HG03196 (cell line): Measurements from ENCODE around the gene FTSJ1.
A peak's percentile ranks its signal among the peaks of the same experiment; 100 is the strongest.
"Not testable (repeated sequence)": the region's sequence is repeated elsewhere in the genome, so short reads cannot be mapped to it uniquely, and the experiment has no call there.

ENCODE experiments used
- ATAC-seq: cut with Tn5 transposase; IDR thresholded peaks from one replicate; pipeline ENCODE4 v1.9.1; 2021; ENCODE audit not compliant: unreplicated experiment

Gene FTSJ1, protein sequence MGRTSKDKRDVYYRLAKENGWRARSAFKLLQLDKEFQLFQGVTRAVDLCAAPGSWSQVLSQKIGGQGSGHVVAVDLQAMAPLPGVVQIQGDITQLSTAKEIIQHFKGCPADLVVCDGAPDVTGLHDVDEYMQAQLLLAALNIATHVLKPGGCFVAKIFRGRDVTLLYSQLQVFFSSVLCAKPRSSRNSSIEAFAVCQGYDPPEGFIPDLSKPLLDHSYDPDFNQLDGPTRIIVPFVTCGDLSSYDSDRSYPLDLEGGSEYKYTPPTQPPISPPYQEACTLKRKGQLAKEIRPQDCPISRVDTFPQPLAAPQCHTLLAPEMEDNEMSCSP

DNA sequence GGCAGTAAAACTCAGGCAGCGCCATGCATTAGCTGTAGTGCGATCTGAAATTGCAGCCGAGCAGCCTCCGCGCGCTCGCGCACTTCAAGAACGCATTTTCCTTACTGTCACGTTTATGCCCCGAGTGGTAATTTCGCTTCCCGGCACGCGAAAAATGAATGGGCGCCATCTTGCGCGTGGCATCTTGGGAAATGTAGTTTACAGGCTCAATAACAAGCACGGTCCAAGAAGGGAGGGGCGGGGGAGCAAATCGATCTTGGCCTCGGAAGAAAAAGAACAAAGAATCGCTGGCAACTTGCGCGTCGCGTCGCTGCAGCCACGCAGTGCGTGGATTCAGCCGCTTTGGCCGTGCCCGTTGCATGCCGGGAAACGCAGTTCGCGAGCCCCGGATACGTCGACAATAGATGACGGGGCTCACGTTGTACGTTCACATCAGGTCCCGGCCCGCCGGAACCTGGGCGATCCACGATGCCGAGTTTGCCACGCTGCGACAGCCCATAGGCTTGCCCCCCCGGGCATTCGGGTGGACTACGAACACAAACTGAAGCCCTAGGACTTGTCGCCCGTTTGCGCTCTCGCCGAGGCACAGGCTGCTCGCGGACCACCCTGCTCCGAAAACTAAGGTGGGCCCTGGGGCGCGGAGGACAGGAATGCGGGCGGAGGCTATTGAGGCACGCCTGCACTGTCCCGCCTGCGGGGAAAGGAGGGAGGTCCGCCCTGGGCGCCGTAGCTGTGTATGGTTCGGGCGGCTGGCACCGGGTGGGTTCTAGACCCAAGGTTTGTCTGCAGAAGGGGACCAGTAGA lies at the start of gene FTSJ1:
FTSJ1 (plus strand) TSS at position 426 of the 804 bp plus-strand sequence. CDS start 1,849 bp downstream, outside the sequence.
- peak; percentile 81 for ATAC-seq

DNA sequence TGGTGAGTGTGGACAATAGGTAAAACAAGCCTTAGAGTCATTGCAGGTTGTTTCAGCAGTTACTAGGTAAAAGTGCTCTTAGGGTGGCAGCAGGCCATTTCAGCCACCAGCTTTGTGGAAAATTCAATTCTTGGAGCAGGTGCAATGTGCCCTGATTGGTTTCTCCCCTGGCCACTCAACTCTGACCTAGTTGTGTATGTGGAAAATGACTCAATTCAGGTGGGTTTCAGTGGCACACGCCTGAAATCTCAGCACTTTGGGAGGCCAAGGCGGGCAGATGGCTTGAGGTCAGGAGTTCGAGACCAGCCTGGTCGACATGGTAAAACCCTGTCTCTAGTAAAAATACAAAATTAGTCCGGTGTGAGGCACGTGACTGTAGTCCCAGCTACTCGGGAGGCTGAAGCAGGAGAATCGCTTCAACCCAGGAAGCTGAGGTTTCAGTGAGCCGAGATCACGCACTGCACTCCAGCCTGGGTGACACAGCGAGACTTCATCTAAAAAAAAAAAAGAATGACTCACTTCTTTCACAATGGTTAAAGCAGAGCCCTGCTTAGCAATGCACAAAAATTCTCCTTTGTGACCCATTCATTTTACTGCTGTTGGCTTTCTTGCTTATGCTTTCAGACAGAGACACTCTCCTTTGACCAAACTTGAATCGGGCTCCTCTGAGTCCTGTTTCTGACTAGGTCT lies 48.8 kb upstream of the FTSJ1 start:
- not testable (repeated sequence) for ATAC-seq

DNA sequence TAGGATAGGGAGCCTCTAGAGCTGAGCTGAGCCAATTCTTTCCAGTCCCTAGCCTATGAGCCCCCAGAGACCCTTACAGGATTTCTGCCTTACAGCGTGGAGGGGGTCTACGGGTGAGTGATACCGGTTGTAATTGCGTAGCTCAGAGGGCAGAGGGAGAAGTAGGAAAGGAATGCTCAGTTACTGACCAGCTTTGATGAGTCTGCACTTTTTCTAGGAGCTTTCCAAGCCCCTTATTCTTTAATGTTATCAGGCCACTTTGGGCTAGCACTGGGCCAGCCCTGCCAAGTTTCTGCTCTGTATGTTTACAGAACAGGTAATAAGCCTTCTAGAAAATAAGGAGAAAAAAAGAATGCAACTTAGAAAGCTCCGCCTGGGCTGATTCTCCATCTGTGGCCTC lies 46.4 kb upstream of the FTSJ1 start:
- ATAC-seq = not testable (repeated sequence)

DNA sequence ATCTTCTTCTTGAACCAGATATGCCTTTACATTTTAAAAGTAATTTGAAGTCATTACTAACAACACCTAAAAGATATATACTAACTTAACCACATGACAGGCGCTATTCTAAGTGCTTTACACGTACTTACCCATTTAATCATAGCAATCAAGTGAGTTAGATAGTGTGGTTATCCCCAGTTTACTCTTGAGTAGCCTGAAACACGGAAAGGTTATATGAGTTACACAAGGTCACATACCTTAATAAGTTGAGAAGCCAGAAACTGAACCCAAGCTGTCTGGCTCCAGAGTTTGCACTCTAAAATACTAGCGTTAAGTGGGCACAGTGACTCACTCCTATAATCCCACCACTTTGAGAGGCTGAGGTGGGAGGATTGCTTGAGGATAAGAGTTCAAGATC lies 45.8 kb upstream of the FTSJ1 start:
- ATAC-seq = not testable (repeated sequence)

DNA sequence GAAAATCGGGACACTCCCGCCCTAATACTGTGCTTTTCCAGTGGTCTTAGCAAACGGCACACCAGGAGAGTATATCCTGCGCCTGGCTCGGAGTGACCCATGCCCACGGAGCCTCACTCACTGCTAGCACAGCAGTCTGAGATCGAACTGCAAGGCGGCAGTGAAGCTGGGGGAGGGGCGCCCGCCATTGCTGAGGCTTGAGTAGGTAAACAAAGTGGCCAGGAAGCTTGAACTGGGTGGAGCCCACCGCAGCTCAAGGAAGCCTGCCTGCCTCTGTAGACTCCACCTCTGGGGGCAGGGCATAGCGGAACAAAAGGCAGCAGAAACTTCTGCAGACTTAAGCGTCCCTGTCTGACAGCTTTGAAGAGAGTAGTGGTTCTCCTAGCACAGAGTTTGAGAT lies 42.3 kb upstream of the FTSJ1 start:
- not testable (repeated sequence) for ATAC-seq

DNA sequence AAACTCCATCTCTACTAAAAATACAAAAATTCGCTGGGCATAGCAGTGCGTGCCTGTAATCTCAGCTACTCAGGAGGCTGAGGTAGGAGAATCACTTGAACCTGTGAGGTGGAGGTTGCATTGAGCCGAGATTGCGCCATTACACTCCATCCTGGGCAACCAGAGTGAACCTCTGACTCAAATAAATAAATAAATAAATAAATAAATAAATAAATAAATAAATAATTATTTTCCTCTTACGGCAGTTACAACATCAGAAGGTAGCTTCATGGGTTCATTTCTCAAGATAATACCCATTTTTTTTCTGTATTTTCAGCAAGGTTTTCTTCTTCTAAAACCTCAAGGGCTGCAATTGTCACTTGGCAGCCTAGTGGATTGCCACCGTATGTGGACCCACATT lies 28.8 kb upstream of the FTSJ1 start:
- not testable (repeated sequence) for ATAC-seq

DNA sequence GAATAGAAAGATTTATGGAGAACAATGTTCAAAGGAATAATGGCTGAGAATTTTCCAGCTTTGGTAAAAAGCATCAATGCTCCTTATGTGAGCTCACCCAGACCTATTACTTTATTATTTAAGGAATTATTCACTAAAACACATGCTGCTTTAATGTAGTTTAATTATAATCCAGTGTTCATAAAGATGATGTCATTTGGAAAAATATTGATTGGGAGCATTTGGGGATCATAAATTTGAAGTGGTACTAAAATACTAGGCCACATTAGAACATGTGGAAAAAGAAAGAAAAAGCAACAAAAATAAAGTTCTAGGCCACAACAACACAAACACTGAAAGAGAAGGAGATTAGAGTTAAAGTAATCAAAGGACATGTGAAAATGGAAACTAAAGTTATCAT lies 25.9 kb upstream of the FTSJ1 start:
- no peak for ATAC-seq

DNA sequence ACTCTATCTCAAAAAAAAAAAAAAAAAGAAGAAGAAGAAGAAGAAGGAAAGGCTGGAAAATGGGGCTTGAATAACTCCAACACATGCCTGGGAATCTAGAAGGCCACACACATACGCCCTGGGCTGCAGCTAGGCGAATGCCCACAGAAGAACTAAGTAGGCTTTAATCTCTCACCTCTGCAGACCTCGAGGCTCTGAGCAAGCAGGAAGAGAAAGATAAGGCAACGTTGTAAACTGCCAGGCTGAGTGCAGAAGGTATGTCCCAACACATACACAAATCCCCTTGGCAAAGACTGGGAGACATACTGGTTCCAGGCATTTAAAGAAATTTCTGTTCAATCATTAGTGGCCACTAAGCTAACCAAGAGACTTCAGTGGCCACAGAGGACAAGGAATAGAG lies 24.3 kb upstream of the FTSJ1 start:
- no peak for ATAC-seq

DNA sequence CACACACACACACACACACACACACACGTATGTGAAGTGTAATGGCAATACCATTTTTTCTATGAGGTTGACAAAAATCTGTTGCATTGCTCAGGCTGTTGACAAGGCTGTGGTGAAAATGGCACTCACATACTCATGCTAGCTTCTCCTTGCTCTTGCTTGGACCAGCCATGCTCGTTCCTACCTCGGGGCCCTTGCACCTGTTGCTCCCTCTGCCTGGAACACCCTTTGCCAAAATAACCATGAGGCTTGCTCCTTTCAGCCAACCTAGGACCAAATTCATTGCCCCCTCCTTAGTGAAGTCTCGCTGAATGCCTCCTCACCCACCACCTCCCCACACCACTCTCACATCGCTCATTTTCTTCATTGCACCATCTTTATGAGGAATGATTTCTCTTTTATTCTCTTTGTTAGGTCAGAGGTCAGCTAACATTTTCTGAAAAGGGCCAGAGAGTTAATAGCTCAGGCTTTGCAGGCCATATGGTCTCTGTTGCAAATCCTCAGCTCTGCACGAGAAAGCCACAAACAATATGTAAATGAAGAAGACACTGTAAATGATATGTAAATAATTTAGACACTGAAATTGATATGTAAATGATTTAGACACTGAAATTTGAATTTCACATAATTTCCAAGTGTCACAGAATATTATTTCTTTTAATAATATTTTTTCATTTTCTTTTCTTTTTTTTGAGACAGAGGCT lies 19.2 kb upstream of the FTSJ1 start:
- no peak for ATAC-seq

DNA sequence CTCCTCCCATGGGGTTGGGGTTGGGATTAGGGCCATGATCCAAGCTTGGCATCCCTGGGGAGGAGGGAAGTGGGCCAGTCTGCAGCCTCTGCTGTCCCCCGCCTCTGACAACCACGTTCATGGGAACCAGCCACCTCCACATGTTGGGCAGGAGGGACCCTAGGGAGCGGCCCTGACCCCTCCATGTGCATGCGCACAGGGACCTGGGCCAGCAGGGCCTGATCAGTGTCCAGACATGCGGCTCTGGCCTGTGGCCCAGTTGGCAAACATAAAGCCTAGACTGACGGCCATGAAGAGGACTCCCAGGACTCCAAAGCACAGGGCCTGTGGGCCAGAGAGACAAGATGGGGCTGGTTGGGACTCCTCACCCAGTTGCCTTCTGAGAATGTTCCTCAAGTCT lies 17.3 kb upstream of the FTSJ1 start:
- no peak for ATAC-seq

DNA sequence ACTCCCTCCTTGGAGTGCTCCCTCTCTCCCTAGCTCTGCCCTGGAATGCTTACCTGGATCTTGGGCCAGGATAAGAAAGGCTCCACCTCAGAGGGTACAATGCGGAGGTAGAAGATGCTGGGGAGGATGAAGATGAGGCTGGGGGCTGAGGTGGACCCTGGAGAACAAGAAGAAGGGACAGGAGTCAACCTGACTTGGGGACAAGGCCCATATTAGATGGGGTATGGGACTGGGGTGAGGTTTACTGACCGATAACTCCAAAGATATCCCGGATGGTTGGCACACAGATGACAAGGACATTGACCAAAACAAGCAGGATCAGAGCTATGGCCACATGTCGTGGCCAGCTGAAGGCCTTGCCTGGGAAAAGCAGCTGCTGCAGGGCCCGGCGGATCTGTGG lies 16.5 kb upstream of the FTSJ1 start:
- ATAC-seq = no peak

DNA sequence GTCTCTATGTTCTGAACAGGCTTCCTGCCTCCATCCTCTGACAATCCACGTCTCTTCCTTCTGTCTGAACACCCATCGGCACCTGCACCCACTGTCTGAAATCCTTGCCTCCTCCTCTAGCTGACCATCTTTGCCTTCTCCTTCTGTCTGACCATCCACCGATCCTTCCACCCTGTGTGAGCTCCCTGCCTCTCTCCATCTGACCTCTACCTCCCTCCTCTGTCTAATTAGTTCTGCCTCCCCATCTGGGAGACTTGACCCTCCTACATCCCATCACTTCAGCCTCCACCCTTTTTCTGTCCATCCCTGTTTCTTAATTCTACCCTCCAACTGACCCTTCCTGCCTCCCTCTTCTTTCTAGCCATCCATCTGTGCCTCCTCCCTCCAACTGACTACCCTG lies 16.0 kb upstream of the FTSJ1 start:
- ATAC-seq = no peak

DNA sequence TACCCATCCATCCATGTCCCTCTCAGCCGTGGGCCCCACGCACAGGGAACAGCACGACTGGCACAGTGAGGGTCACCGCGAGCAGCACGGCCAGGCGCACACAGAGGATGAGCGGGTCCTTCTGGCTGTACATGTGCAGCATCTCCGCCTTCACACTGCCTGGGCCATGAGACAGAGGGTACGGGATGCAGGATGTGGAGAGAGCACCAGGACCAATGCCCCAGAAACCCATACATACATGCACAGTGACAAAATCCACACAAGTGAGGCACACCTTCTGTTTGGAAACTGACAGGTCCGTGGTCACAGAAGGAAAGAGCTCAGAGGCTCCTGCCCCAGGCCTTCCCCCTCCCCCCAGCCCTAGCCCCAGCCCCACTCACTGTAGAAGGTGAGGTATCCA lies 15.4 kb upstream of the FTSJ1 start:
- no peak for ATAC-seq

DNA sequence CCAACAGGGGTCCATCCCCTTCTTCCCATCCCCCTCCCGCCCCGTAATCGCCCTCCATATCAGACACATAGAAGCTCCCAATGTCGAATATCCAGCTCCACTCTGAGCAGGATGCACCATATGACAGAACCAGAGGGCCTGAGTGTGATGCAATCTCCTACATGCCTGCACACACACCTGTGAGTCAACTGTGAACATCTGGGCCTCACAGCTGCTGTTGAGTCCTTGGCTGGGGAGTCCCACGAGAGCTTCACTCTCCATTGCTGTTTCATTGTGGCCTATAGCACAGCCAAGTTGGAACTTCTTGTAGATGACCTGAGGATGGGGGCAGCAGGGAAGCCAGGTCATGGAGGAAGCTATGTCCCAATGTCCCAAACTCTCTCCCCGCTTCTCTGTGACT lies 14.2 kb upstream of the FTSJ1 start:
- no peak for ATAC-seq

DNA sequence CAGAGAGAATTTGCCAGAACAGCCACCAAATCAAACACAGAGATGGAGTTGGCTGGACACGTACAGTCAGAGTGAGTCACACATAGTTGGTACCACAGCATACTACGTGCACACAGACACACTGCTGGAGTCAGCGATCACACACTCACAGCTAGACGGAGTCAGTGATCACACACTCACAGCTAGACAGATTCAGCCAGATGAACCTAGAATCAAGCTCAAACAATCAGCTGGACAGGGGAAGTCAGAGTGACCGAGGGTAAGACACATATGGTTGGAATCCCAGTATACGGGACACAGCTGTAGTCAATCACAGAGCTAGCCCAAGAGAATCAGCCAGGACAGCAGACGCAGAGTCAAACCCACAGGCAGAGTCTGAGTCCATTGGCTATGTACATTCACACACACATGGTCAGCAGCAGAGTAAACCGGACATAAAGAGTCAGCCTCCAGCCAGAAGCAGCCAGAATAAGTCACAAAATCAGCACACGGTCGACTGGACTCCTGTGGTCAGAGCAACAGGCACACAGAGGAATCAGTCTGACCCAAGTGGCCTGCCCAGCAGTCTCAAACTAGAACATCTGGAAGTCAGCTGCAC lies 10.6 kb upstream of the FTSJ1 start:
- no peak for ATAC-seq

DNA sequence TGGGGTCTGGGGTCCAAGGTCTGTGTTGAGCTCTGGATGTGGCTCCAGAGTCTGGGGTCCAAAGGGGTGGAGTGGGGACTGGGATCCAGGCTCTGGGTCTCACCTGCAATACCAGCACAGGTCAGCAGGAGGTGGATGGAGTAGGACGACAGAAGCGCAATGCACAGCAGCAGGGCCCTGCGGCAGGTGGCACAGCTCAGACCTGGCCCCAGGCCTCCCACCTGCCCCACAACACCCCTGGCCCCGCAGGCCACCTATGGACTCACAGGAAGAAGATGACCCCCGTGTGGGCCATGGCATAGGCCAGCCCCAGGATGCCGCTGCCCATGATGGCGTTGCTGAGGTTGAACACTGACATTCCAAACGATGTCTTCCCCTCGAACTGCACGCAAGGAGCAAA lies 9.3 kb upstream of the FTSJ1 start:
- ATAC-seq = no peak

DNA sequence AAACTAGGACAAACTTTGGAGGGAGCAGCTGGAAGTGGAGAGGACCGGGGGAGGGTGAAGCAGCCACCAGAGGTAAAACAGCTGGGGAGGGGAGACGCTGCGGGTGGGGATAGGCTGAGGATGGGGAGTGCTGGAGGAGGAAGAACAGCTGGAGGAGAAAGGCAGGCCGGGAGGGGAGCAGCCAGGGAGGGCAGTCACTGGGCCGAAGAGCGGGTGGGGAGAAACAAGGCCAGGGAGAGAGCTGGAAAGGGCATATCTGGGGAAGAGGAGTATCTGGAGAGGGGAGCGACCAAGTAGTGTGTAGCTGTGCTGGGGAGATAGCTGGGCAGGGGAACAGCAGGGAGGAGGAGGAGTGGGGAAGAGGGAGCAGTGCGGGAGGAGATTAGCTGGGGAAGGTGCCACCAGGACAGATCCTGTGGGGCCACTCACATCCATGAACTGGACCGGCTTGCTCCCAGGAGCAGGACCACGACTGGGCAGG lies 8.7 kb upstream of the FTSJ1 start:
- no peak for ATAC-seq

DNA sequence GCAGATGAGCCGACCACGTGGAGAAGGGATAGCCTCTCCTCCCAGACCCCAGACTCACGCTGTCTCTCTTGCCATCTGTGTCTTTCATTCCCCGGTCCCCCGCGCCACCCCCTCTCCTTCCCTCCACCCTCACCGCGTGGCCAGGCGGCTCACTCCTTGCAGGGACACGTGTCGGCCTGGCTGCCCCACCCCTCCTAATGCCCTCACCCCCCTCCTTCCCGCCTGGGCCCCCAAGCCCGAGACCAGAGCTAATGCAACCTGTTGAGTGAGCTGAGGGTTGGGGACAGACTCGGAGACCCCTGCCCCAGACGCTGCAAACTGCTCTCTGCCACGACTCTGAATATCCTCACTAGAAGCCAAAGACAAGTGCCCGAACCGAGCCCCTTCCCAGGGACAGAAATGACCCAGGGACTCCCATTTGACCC lies 7.7 kb upstream of the FTSJ1 start:
- ATAC-seq = no peak

DNA sequence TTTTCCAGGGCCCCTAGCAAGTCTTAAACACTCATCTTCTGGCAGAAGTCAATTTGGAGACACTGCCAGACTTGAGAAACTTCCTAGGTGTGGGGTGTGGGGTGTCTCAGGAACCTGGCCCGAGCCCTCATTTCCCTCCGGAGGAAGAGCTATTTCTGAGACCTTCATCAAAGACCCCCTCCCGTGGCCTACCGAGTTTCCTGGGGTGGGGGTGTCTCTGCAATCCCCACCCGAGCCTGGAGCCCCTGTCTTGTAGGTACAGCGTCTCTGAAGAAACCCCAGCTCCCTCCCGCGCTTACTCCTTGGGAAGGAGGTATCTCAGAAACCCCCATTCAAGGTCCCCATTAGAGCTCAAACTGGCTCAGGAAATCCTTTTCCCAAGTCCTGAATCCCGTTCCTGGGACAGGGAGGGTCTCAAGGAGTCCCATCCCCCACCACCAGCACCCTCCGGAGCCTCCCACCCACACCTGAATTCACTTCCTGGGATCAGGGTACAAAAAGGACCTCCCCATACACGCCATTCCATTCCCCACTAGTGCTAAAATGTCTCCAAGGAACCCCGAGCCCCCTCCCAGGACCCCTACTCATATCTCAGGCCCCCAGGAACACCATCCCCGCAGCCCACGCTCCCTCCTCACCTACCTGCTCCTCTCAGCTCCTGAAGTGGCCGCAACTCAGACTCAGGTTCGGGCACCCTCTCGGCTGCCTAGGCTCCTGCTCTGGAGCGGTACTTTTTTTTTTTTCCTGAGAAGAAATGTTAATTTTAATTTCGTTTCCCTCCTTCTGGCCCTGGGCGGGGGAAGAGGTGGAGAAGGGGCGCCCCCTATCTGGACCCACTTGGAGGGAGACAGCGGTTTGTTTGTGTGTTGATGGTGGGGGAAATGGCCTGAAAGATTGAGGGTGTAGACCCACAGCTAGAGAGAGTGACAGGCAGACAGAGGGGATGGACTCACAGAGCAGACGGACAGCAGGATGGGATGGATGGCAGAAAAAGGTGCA lies 7.0 kb upstream of the FTSJ1 start:
- no peak for ATAC-seq
